GM19452 (cell line): ENCODE data around the gene LMNTD1.
"Not testable (repeated sequence)": the region's sequence is repeated elsewhere in the genome, so short reads cannot be mapped to it uniquely, and the experiment has no call there.

Experiments used
- ATAC-seq: cut with Tn5 transposase; IDR thresholded peaks from one replicate; pipeline ENCODE4 v1.9.1; 2021; ENCODE audit not compliant: unreplicated experiment

LMNTD1 gene

GRCh38 chr12:25553098-25553497, at the start of gene LMNTD1:
TSS of gene LMNTD1 (minus strand) at chr12:25553283. CDS start at chr12:25552959, 324 bp downstream.
- no peak for ATAC-seq

DNA sequence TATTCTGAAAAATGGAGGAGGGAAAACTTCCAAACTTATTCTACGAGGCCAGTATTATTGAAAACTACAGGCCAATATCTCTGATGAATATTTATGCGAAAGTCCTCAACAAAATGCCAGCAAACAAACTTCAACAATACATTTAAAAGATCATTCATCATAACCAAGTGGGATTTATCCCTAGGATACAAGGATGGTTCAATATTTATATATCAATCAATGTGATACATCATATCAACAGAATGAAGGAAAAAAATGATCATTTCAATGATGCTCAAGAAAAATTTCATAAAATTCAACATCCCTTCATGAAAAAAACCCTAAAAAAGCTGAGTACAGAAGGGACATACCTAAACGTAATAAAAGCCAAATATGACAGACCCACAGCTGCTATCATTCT, 45.9 kb upstream of the LMNTD1 start:
- ATAC-seq, result no peak

DNA sequence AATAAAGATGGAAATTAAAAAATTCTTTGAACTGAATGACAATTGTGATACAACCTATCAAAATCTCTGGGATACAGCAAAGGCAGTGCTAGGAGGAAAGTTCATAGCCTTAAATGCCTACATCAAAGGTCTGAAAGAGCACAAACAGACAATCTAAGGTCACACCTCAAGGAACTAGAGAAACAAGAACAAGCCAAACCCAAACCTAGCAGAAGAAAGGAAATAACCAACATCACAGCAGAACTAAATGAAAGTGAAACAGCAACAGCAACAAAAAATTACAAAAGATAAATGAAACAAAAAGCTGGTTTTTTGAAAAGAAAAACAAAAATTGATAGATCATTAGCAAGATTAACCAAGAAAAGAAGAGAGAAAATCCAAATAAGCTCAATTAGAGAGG, 42.4 kb upstream of the LMNTD1 start:
- ATAC-seq, result not testable (repeated sequence)

DNA sequence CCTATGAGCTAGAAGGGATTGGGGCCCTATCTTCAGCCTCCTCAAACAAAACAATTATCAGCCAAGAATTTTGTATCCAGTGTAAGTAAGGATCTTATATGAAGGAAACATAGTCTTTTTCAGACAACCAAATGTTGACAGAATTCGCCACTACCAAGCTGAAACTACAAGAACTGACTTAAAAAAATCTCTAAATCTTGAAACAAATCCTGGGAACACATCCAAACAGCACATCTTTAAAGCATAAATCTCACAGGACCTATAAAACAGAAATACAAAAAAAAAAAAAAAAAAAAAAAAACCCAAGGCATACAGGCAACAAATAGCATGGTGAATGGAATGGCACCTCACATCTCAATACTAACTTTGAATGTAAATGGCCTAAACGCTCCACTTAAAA, 41.3 kb upstream of the LMNTD1 start:
- no peak for ATAC-seq

GRCh38 chr12:25592725-25593495, 39.8 kb upstream of the LMNTD1 start:
- ATAC-seq, result no peak

GRCh38 chr12:25591144-25591543, 38.1 kb upstream of the LMNTD1 start:
- ATAC-seq, result no peak

GRCh38 chr12:25590011-25590721, 37.1 kb upstream of the LMNTD1 start:
- no peak for ATAC-seq

- no peak for ATAC-seq
Measured at GRCh38 chr12:25587346-25587745, 34.3 kb upstream of the LMNTD1 start.

DNA sequence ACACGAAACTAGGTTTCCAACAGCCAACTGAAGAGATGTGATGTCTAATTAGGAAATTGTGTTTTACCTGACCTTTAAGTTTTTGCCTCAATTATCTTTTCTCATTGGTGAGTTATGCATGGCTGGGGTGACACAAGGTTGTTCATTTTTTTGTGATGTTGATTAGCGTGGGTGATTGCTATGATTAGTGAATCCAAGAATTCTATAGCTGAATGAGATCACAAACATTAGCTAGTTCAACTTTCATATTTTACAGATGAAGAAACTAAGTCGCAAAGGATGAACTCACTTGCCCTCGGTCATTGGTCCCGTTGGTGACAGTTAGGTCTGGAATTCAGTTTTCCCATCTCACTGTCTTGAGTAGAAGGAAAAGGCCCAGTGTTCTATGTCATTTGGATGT, 32.6 kb upstream of the LMNTD1 start:
- no peak for ATAC-seq

- ATAC-seq, result no peak
Measured at GRCh38 chr12:25585021-25585523, 32.0 kb upstream of the LMNTD1 start.

DNA sequence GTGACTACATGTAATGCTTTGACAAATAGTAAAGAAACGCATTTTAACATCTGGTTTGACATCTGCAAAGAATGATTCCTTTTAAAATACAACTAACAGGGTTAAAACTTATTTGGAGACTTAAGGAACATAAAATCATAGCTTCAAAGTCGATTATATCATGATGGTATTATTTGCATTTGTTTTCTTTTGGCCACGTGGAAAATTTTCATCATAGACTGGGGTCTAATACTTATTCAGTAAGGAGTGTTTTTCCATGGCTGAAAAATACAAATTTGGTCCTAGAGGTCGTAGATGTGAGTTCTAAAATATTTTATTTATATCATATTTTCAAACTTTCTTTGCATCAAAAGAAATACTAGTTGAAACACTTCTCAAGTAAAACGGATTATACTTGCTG, 31.5 kb upstream of the LMNTD1 start:
- ATAC-seq, result no peak

- no peak for ATAC-seq
Measured at GRCh38 chr12:25583545-25583944, 30.5 kb upstream of the LMNTD1 start.

DNA sequence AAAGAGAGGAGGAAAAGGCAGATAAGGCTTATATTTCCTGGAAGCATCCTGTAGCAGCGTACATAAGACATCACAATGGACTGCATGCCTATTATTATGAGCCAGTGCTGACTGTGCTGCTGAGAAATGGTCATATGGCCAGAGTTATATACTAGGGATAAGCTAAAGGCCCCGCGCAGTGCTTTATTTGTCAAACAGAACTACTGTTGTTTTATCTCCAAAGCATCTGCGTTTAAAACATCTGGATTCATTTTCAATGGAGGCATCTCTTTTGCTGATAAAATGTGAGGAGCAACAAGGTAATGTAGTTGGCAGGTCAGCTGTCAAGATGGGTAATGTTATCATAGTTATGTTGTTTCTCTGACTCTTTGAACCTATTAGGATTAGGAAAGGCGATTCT, 28.0 kb upstream of the LMNTD1 start:
- no peak for ATAC-seq

DNA sequence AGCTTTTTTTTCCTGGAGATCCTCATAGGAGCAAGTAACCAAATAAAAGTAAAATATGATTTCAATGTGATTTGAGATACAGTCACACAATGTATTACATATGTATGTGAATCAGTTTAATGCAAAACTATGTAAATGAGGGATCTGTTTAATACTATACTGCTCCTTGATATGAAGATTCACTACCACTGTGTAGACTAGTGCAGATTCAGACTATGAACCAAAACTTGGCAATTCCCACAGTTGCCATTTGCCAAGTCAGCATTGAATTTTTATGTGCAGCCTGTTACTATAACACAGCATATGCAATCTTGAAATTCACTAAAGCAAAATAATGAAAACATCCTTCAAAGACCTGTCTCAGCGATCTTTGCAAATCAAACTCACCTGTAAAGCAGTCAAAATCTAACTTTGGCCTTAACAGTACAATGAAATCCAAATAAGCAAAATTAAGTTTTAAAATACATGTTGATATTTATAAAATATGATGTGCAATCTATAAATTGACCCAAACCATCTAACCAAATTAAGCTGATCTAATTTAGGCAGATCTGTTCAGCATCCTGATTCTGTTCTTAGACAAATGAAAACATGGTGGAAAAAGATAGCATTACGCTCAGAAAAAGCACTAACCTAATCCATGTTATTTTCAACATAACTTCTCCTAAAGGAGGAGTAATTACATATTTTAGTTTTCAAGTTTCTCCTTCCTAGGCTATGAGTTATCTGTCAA, 25.5 kb upstream of the LMNTD1 start:
- ATAC-seq, result no peak

- ATAC-seq, result no peak
Measured at GRCh38 chr12:25574761-25575160, 21.7 kb upstream of the LMNTD1 start.

GRCh38 chr12:25573346-25573745, 20.3 kb upstream of the LMNTD1 start:
- no peak for ATAC-seq

DNA sequence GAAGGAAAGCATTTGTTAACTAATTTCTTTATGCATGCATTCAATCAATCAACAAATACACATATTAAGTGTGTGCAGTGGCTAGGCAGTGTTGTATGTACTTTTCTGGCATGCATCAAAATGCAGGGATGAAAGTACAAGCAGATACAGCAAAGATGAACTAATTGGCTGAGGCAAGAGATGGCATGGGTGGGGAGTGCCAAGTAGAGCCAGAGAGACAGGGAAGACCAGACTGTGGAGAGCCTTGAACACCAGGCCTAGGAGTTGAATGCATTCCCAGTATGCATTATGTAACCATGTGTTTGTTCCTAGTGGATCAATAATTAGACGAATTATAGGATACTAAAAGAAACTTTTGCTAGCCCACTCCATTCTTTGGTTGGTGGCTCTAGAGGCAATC, 17.3 kb upstream of the LMNTD1 start:
- ATAC-seq, result no peak

DNA sequence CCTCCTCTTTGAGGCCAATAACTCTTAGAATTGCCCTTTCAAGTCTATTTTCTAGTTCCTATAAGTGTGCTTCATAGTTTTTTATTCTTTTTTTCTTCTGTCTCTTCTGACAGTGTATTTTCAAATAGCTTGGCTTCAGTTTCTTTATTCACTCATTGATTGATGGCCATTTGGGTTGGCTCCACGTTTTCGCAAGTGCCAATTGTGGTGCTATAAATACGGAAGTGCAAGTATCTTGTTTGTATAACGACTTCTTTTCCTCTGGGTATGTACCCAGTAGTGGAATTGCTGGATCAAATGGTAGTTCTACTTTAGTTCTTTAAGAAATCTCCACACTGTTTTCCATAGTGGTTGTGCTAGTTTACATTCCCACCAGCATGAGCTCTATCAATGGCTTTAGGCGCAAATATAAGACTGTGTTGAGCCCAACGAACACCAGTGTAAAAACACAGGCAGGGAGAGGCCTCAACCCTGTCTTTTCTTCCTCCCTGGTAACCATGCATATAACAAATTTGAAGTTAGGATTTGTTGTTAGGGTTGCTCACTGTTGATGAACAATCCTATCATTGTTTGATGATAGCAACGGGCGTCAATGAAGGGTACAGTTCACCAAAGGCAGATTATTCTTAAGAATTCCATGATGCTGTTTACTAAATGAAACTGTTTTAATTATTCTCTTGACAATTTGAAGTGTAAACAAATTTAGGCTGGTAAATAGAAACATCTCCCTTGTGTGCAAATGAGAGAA, 13.3 kb upstream of the LMNTD1 start:
- ATAC-seq, result no peak

GRCh38 chr12:25558586-25558985, 5.5 kb upstream of the LMNTD1 start:
- ATAC-seq, result no peak

DNA sequence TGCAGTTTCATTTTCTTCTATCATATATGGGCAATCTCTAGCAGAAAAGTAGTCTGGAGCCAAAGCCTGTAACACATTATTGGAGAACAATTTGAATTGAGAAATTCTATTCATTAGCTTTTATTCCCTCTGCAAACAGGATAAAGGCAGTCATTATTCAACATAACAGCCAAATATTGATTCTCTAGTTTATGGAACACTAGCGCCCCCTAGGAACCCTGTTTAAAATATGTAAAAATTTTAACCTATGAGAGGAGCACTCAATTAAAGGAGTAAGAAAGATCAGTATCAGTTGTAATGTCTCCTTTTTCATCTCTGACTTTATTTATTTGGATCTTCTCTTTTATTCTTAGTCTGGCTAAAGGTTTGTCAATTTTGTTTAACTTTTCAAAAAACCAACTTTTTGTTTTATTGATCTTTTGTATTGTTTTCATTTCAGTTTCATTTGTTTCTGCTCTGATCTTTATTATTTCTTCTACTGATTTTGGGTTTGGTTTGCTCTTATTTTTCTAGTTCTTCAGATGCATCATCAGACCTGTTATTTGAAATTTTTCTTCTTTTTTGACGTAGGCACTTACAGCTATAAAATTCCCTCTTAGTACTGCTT, 4.8 kb upstream of the LMNTD1 start:
- ATAC-seq, result no peak

DNA sequence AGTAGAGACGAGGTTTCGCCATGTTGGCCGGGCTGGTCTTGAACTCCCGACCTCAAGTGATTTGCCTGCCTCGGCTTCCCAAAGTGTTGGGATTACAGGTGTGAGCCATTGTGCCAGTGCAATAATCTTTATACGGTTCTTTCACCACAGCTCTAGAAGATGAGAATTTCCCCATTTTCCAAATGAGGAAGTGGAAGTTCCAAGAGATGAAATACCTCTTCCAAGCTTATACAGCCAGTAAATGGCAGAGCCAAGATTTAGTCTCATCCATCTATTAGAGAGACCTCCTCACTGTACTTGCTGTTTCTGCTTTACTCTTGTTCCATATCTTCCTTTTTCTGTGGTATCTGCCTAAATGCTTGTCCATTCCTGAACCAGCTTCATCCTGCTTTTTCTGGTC, 3.1 kb upstream of the LMNTD1 start:
- ATAC-seq, result no peak
